SU-DHL-6 (cell line): ENCODE measurements around the gene MTF2.

Experiments used
- EZH2phosphoT487 ChIP-seq: fragments of 200-600 bp; sonication (generic), shearing (Covaris generic); conservative IDR thresholded peaks from 2 replicates; pipeline ENCODE4 v1.6.1; 2018; ENCODE audit warnings: mild to moderate bottlenecking, antibody characterized with exemption, low read length, moderate library complexity, mixed read lengths
- TF ChIP-seq, protein P1 (sequence below): fragments of 200-600 bp; sonication (generic); IDR thresholded peaks from one replicate; pipeline ENCODE4 v1.5.1; 2017; ENCODE audit warnings: antibody characterized with exemption, mild to moderate bottlenecking, low read length, moderate library complexity; ENCODE audit not compliant: insufficient read depth, poor library complexity, severe bottlenecking

DNA sequence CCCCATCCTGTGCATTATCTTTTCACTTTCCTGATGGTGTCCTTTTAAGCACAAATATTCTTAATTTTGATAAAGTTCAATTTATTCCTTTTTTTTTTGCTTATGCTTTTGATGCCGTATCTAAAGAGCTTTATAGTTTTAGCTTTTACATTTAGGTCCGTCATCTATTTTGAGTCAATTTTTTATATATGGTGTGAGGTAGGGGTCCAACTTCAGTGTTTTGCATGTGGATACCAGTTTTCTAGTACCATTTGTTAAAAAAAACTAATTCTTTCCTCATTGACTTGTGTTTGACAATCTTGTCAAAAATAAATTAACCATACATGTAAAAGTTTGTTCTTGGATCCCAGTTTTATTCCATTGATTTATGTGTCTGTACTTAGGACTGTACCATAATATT, 4.9 kb downstream of the MTF2 start:
- TF ChIP-seq, protein P1, sequence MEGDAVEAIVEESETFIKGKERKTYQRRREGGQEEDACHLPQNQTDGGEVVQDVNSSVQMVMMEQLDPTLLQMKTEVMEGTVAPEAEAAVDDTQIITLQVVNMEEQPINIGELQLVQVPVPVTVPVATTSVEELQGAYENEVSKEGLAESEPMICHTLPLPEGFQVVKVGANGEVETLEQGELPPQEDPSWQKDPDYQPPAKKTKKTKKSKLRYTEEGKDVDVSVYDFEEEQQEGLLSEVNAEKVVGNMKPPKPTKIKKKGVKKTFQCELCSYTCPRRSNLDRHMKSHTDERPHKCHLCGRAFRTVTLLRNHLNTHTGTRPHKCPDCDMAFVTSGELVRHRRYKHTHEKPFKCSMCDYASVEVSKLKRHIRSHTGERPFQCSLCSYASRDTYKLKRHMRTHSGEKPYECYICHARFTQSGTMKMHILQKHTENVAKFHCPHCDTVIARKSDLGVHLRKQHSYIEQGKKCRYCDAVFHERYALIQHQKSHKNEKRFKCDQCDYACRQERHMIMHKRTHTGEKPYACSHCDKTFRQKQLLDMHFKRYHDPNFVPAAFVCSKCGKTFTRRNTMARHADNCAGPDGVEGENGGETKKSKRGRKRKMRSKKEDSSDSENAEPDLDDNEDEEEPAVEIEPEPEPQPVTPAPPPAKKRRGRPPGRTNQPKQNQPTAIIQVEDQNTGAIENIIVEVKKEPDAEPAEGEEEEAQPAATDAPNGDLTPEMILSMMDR = no peak
- no peak for TF ChIP-seq EZH2phosphoT487
